Right ventricle myocardium inferior (tissue), 1 donor: ENCODE data around the gene ZEB2. TPM values are rescaled to one million over a fixed set of nuclear protein-coding genes. Genes with fewer than 3 reads are reported as not detected.
A peak's percentile ranks its signal among the peaks of the same experiment; 100 is the strongest.

ENCODE experiments used
- ATAC-seq: fragments of 200-7000 bp; cut with Tn5 transposase; one replicate; pipeline ENCODE4 v1.9.1; 2020; ENCODE audit warnings: mild to moderate bottlenecking, moderate library complexity
- DNase-seq: peaks from one replicate; pipeline ENCODE4 v3.0.0; 2021; ENCODE audit errors: missing footprints
- intact Hi-C: fragments of 100-400 bp; cut with DNase I; formaldehyde crosslinking; loops from one replicate; pipeline ENCODE4 v1.11.0; 2022
- total RNA-seq: library from RNA; stranded (reverse); fragmentation: NEBNext Ultra II Directional; extraction: Animal tissue kit (Norgen Biotek cat#: 25700); gene quantifications from one replicate; pipeline ENCODE4 v1.2.1, GENCODE V29; 2021
- donor health status: DM: no; HTN: yes; CAD: no; lungs with severe emphysema.

The ZEB2 gene
- total RNA-seq, 1 donor from 2014 or later: 89.0 TPM

GRCh38 chr2:144507441-144508171 lies 12.3 kb downstream of the ZEB2 start:
- intact Hi-C loops: loop anchor here (5.0 kb wide), 1 partner anchor 50 kb away; no protein-coding TSS in a partner anchor
- ATAC-seq: no peak
- DNase-seq: no peak

- intact Hi-C loops: loop anchor here (5.0 kb wide), 1 partner anchor 48 kb away; no protein-coding TSS in a partner anchor
- DNase-seq: no peak
These were observed 14.6 kb downstream of the ZEB2 start for GRCh38 chr2:144505245-144505831.

GRCh38 chr2:144504218-144504641 lies 15.7 kb downstream of the ZEB2 start:
- DNase-seq: no peak
- ATAC-seq: peak; percentile 42
- intact Hi-C loops: no loop called here

More at GRCh38 chr2:144505245-144505831, 14.6 kb downstream of the ZEB2 start:
- peak; percentile 79 for ATAC-seq

GRCh38 chr2:144503242-144503641 lies 16.7 kb downstream of the ZEB2 start:
- intact Hi-C loops: no loop called here
- no peak for DNase-seq
- no peak for ATAC-seq

- DNase-seq (no peak), ATAC-seq (no peak)
- intact Hi-C loops: no loop called here
These were observed 17.6 kb downstream of the ZEB2 start for GRCh38 chr2:144502369-144502768.

GRCh38 chr2:144501627-144502026 lies 18.3 kb downstream of the ZEB2 start:
- ATAC-seq: no peak
- DNase-seq: no peak
- intact Hi-C loops: no loop called here

- no peak for ATAC-seq
- DNase-seq: no peak
- intact Hi-C loops: no loop called here
These were observed 18.8 kb downstream of the ZEB2 start for GRCh38 chr2:144501118-144501517.

- intact Hi-C loops: no loop called here
- ATAC-seq: no peak
- DNase-seq: no peak
These were observed 19.4 kb downstream of the ZEB2 start for GRCh38 chr2:144500563-144500962.

- DNase-seq: no peak
- intact Hi-C loops: no loop called here
- no peak for ATAC-seq
These were observed 21.6 kb downstream of the ZEB2 start for GRCh38 chr2:144498277-144498676.

- DNase-seq (no peak), ATAC-seq (peak; percentile 21)
- intact Hi-C loops: no loop called here
These were observed 22.8 kb downstream of the ZEB2 start for GRCh38 chr2:144496977-144497598.

GRCh38 chr2:144496092-144496976 lies 23.6 kb downstream of the ZEB2 start:
- ATAC-seq (no peak), DNase-seq (no peak)
- intact Hi-C loops: no loop called here

- DNase-seq (no peak), ATAC-seq (peak; percentile 67)
- intact Hi-C loops: no loop called here
These were observed 24.5 kb downstream of the ZEB2 start for GRCh38 chr2:144495227-144496091.

GRCh38 chr2:144493027-144493809 lies 26.7 kb downstream of the ZEB2 start:
- intact Hi-C loops: no loop called here
- DNase-seq (no peak), ATAC-seq (no peak)

GRCh38 chr2:144490857-144491256 lies 29.1 kb downstream of the ZEB2 start:
- ATAC-seq (no peak), DNase-seq (no peak)
- intact Hi-C loops: no loop called here

- intact Hi-C loops: no loop called here
- no peak for DNase-seq
- ATAC-seq: no peak
These were observed 29.9 kb downstream of the ZEB2 start for GRCh38 chr2:144490017-144490416.

- ATAC-seq (no peak), DNase-seq (no peak)
- intact Hi-C loops: no loop called here
These were observed 30.5 kb downstream of the ZEB2 start for GRCh38 chr2:144489315-144489916.
